EL (cell line): ENCODE measurements around the gene YWHAB.

Source experiments
- DNase-seq: peaks from one replicate; pipeline ENCODE4 v3.0.0-alpha.2; 2016

YWHAB gene

GRCh38 chr20:44916586-44916985 is 31.1 kb downstream of the YWHAB start:
- DNase-seq: no peak

DNA sequence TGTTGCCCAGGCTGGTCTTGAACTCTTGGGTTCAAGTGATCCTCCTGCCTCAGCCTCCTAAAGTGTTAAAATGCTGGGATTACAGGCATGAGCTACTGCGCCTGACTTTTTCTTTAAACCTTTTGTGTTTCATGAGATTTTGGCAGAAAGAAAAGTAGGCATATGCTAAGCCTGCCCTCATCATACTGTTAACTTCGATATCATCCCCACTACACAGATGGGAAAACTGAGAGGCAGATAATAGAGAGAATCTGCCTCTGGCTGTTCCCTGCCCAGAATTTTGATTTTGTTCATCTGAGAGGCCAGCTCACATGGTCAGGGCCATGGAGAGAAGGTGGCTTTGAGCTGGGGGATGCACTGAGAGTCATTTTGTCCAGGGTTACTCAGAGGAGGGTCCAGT is 31.9 kb downstream of the YWHAB start:
- no peak for DNase-seq

DNA sequence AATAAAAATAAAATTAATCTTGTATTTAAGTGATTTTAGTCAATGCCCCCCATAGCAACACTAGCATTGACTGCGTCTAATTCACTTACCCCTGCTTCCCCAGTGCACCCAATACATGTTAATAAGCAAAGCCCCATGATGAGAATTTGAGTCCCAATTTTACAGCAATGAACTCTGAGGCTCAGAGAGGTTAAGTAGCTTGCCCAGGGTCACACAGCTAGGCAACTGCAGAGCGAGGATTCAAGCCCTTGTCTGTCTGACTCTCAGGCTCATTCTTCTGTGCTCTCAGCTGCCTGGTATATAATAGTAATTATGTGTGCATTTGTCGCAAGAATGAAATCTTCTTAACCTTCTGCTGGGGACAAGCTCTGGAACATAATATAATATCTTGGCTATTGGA is 32.8 kb downstream of the YWHAB start:
- no peak for DNase-seq

DNA sequence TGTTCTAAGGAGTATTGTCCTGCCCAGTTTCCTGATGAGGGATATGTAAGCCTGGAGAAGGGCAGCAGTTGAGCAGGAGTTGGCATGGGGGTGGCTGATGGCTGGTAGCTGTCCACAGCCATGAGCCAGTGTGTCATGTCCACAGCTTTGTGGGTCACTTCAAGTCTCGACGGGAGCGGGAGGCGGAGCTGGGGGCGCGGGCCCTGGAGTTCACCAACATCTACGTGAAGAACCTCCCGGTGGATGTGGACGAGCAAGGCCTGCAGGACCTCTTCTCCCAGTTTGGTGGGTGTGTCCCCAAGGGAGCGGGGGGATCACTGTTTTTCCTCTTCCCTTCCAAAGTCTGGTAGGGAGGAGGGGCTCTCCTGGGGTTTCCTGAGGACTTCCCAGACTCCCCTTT is 33.3 kb downstream of the YWHAB start:
- no peak for DNase-seq

- no peak for DNase-seq
Observed at GRCh38 chr20:44921447-44921846, 35.9 kb downstream of the YWHAB start.

- DNase-seq: no peak
Observed at GRCh38 chr20:44924541-44924940, 39.0 kb downstream of the YWHAB start.

- DNase-seq: no peak
Observed at GRCh38 chr20:44928595-44928994, 43.1 kb downstream of the YWHAB start.

DNA sequence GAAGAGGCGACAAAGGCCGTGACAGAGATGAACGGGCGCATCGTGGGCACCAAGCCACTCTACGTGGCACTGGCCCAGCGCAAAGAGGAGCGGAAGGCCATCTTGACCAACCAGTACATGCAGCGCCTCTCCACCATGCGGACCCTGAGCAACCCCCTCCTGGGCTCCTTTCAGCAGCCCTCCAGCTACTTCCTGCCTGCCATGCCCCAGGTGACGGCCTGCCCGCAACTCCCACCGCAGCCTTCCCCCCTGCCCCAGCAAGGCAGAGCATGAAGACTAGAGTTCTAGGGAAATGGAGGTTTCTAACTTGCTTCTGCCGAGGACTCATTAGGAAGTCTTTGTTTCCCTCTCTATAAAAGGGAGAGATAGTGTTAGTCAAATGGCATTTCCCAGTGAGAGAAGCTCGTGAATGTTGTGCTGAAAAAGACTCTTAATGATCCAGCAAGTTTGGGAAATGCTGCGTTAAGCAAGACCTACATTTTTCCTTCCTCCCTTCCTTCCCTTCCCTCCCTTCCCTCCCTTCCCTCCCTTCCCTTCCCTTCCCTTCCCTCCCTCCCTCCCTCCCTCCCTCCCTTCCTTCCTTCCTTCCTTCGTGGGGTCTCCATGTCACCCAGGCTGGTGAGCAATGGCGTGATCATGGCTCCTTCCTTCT is 45.1 kb downstream of the YWHAB start:
- no peak for DNase-seq

DNA sequence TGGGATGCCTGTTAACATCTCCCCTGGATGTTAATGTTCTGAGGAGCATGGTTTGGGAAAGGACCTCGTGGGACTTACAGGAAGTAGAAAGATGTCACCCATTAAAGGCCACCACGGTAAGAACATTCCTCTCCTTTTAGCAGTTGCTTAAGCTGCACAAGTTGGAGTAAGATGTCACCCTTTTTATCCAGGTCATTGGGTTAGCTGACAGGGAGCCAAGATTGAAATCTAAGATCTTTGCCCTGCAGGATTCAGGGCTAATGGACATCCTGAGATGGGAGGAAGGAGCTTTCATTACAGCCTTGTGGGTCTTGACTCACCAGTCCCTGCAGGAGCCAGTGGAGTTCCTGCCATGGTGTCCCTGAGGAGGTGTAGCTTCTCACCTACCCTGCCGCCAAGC is 46.4 kb downstream of the YWHAB start:
- no peak for DNase-seq

DNA sequence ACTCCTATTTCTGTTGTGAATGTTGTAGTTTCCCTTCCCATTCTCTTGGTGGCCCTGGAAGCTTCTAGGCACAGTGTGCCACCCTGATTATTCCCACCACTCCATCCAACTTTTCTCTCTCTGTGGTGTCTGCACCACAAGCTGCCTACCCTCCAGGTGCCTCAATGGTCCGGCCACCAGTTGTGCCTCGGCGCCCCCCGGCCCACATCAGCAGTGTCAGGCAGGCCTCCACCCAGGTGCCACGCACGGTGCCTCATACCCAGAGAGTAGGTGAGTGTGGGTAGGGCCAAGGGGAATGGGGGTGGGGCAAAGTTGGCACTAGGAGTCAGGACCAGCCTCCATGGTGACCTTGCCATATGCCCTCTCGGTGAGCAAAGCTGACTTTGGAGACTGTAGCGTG is 47.4 kb downstream of the YWHAB start:
- no peak for DNase-seq

DNA sequence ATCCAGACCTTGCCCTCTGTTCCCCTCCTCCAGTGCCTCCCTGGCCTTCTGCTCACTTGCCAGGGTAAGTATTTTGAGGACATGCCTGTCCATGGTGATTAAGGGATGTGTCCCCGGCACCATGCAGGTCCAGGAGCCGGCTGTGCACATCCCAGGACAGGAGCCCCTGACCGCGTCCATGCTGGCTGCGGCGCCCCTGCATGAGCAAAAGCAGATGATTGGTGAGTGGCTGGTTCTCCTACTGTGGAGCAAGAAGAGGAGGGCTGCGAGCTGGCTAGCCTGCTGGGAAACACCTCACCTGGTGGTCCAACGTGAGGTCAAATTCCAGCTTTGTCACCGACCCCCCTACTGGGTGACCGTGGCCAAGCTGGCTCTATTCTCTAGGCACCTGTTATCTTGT is 51.0 kb downstream of the YWHAB start:
- DNase-seq: no peak

DNA sequence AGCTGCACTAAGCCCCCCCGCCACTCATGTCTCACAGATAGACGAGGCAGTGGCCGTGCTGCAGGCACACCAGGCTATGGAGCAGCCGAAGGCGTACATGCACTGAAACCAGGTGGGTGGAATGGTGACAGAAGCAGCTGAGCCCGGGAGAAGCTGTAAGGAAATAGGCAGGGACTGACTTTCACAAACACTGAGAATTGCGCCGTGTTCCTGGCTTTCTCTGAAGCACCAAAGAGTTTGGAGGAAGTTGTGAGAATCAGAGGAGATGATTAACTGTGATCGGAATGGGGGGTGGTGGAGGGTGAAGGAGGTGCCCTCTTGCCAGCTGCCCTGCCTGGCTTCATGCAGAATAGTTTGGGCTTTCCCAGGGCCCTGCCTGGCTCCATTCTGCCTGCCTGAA is 53.1 kb downstream of the YWHAB start:
- peak; percentile 17 for DNase-seq

GRCh38 chr20:44941120-44941691 is 55.7 kb downstream of the YWHAB start:
- no peak for DNase-seq

DNA sequence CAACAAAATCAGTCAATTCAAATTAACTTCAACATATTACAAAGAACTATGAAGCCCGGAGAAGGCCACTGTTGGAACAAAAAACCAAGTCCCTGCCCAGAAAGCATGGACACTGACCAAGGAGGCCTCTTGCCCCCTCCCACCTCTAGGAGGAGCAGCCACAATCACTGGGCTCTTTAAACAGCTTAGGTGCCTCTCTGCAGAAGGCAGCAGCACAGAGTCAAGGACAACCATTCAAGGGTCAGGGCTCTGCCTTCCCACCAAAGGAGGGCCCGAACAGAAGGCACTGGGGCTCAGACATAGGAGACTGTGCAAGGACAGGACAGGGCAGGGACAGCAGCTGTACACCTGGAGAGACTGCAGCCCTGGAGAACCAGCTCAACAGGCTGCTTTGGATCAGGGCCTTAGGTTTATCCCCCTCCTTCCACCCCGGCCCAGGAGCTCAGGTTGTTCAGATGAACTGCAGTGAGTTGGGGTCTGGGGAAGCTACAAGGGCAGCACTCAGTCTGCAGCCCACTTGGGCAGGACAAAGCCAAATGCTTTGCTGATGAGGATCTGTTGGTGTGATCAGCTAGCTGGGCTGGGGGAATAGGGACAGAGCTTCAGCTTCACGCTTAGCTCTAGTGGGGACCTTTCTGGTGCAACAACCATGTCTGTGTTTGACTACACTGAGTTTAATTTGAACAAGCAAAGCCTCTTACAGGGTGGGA is 56.9 kb downstream of the YWHAB start:
- DNase-seq: no peak

DNA sequence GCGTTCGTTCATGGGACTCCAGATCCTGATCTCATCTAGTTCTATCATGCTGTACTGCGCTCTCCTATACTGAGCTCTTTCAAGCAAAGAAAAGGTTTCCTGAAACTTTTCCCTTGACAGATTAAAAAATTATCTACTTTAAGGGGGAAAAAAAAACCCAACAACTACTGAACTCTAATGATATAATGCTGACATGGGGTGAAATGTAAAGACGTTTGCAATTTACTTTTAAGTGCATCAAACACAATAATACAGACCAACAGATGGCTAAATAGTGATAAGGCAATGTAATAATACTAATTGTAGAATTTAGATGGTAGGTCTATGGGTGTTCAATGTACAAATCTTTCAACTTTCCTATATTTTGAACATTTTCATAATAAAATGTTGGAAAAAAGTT is 58.3 kb downstream of the YWHAB start:
- no peak for DNase-seq

GRCh38 chr20:44945261-44945660 is 59.8 kb downstream of the YWHAB start:
- no peak for DNase-seq

DNA sequence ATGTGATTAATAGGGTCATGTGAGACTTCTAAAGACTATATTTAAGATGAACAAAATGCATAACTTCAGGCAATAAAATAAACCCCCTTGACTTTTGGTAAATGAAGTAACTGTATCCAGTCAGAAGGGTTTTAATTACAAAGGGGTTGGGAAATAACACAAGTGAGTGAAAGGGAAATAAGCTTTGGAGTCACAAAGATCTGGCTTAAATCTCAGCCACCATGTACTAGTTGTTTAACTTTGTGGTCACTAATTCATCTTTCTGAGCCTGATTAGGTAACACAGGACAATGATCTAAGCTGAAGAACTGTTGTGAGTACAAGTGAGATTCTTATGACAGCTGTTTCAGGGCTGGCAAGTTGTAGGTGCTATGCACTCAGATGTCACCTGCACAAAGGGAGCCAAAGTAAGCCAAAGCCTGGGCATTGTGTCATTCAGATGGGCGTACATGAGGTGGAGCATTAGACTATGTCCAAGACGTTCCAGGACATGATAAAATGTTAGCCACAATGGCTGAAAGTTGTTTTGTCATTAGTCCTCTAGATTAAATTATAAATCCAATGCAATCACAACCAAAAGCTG is 60.9 kb downstream of the YWHAB start:
- no peak for DNase-seq

- DNase-seq: no peak
Observed at GRCh38 chr20:44948107-44948506, 62.6 kb downstream of the YWHAB start.

DNA sequence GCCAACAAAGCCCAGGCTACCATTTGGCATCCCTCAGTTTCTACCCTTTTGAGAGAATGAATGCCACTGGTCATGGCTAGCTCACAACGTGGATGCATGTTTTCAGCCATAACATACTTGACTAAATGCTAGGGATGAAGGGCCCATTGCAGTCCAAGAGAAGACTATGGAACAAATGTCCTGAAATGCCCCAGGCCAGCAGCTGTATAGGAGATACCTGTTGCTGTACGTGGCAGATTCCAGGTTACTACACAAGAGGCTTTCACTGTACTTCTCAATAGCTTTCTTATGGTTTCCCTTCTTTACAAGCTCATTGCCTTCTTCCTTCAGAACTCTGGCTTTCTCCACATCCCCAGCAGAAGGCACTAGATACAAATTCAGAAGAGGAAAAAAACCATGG is 63.0 kb downstream of the YWHAB start:
- DNase-seq: no peak

DNA sequence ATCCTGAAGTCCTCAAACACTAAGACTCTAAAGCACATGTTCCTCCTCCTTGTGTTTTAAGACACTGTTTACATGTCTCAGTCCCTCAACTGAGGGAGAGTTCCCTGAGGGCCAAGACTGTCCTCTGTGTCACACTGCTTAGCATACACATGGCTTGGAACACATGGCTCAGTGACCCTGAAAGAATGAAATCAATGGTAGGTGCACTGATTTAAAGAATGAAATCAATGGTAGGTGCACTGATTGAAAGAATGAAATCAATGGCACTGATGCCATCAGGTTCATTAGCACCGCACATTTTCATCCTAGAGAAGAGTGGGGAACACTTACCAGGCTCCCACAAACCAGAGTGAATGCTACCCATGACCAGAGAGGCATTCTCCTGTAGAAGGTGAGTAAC is 64.9 kb downstream of the YWHAB start:
- no peak for DNase-seq

DNA sequence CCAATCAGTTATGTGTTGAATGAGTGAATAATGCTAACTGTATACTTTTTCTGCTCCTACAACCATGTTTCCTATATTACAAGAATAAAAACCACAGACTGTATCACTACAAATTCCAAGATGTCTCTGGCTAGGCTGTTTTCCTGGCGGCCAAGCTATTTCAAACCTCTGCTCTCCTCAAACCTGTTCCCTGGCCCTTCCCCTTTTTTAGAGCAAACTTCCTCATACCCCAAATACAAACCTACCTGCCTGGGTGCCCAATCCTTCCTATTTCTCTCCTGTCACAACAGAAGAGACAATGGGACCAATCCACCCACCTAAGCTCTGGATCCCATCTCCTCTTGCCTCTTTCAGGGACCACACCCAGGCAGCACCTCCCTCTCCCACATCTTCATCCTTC is 67.2 kb downstream of the YWHAB start:
- no peak for DNase-seq

DNA sequence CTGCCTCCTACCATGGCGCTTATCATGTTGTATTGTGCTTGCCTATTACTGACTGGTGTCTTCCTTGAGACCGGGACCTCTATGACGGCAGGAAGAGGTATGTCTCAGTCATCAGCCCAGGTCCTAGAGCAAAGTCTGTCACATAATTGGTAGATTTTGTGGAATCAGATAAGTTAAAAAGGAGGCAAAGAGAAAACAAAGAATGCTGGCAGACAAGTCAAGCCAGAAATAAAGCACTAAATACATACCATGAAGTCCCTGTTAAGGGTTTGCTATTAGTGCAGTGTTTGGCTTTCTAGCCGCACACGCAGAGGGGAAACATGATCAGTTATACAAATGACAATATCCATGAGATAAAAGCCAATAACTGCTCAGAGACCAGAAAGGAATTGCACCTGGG is 68.7 kb downstream of the YWHAB start:
- no peak for DNase-seq

GRCh38 chr20:44955270-44955669 is 69.8 kb downstream of the YWHAB start:
- DNase-seq: no peak

- DNase-seq: no peak
Observed at GRCh38 chr20:44956410-44956809, 70.9 kb downstream of the YWHAB start.
